WTC11 (cell line): ENCODE data around the gene STK32B. TPM values are rescaled to one million over a fixed set of nuclear protein-coding genes. Genes with fewer than 3 reads are reported as not detected.

ENCODE experiments used
- ATAC-seq: fragments of 200-7000 bp; cut with Tn5 transposase; 2 replicates; pipeline ENCODE4 v1.10.0; 2021; ENCODE audit warnings: mild to moderate bottlenecking, moderate library complexity
- CTCF ChIA-PET: fragments of 300-600 bp; sonication (Branson Sonifier 250); formaldehyde crosslinking; loops from one replicate; lab custom pipeline; 2021; ENCODE audit warnings: antibody characterized with exemption; lab: Charles Lee
- POLR2A ChIA-PET: fragments of 350-600 bp; sonication (Branson Sonifier 250); formaldehyde crosslinking; loops from one replicate; lab custom pipeline; 2021; ENCODE audit warnings: antibody characterized with exemption; lab: Charles Lee
- DNase-seq: peaks from one replicate; pipeline ENCODE4 v3.0.0; 2021; ENCODE audit warnings: low spot score
- H3K27ac Mint-ChIP-seq: 2 replicates; pipeline ENCODE4 v1.8.0; 2021; ENCODE audit warnings: mixed read lengths
- H3K27me3 Mint-ChIP-seq: 2 replicates; pipeline ENCODE4 v1.8.0; 2021; ENCODE audit warnings: low read depth, mild to moderate bottlenecking, moderate library complexity, mixed read lengths
- H3K36me3 Mint-ChIP-seq: 2 replicates; pipeline ENCODE4 v1.8.0; 2021; ENCODE audit warnings: mixed read lengths
- H3K4me1 Mint-ChIP-seq: 2 replicates; pipeline ENCODE4 v1.8.0; 2022; ENCODE audit warnings: mixed read lengths
- H3K4me3 Mint-ChIP-seq: 2 replicates; pipeline ENCODE4 v1.8.0; 2021; ENCODE audit warnings: mild to moderate bottlenecking, moderate library complexity, mixed read lengths
- H3K9me3 Mint-ChIP-seq: 2 replicates; pipeline ENCODE4 v1.8.0; 2021; ENCODE audit warnings: mixed read lengths
- ATF6 ChIP-seq: sonication (generic); formaldehyde crosslinking; IDR thresholded peaks from 2 replicates; pipeline ENCODE4 v1.8.1; 2023; ENCODE audit warnings: mild to moderate bottlenecking, missing genetic modification reagents
- CREM ChIP-seq: sonication (generic); formaldehyde crosslinking; IDR thresholded peaks from 2 replicates; pipeline ENCODE4 v1.8.1; 2022; ENCODE audit warnings: mild to moderate bottlenecking, missing genetic modification reagents, moderate library complexity
- ETV6 ChIP-seq: sonication (generic); formaldehyde crosslinking; IDR thresholded peaks from 2 replicates; pipeline ENCODE4 v1.8.1; 2022; ENCODE audit warnings: mild to moderate bottlenecking, missing genetic modification reagents
- FOXP1 ChIP-seq: sonication (generic); formaldehyde crosslinking; IDR thresholded peaks from 2 replicates; pipeline ENCODE4 v1.8.0; 2022; ENCODE audit warnings: missing genetic modification reagents, mild to moderate bottlenecking, moderate library complexity, borderline replicate concordance
- IRF2 ChIP-seq: sonication (generic); formaldehyde crosslinking; IDR thresholded peaks from 2 replicates; pipeline ENCODE4 v1.8.0; 2022; ENCODE audit warnings: low read depth, missing genetic modification reagents, borderline replicate concordance
- NFATC4 ChIP-seq: fragments of 250-450 bp; sonication (Bioruptor Pico); IDR thresholded peaks from 2 replicates; pipeline ENCODE4 v1.9.0; 2021; ENCODE audit warnings: mild to moderate bottlenecking
- NFYB ChIP-seq: sonication (generic); formaldehyde crosslinking; conservative IDR thresholded peaks from 2 replicates; pipeline ENCODE4 v1.8.0; 2022; ENCODE audit warnings: low read depth, missing genetic modification reagents
- OVOL2 ChIP-seq: fragments of 250-450 bp; sonication (Bioruptor Pico); IDR thresholded peaks from 2 replicates; pipeline ENCODE4 v1.9.0; 2021; ENCODE audit warnings: mild to moderate bottlenecking, borderline replicate concordance
- PREB ChIP-seq: sonication (generic); formaldehyde crosslinking; IDR thresholded peaks from 2 replicates; pipeline ENCODE4 v1.8.1; 2022; ENCODE audit warnings: mild to moderate bottlenecking, missing genetic modification reagents, moderate library complexity, borderline replicate concordance
- SMAD3 ChIP-seq: sonication (generic); formaldehyde crosslinking; IDR thresholded peaks from 2 replicates; pipeline ENCODE4 v1.8.0; 2022; ENCODE audit warnings: missing genetic modification reagents, mild to moderate bottlenecking, borderline replicate concordance
- SMAD4 ChIP-seq: sonication (generic); formaldehyde crosslinking; IDR thresholded peaks from 2 replicates; pipeline ENCODE4 v1.8.0; 2022; ENCODE audit warnings: mild to moderate bottlenecking, missing genetic modification reagents
- TP53 ChIP-seq: sonication (generic); formaldehyde crosslinking; IDR thresholded peaks from 2 replicates; pipeline ENCODE4 v1.8.1; 2023; ENCODE audit warnings: mild to moderate bottlenecking, missing genetic modification reagents
- ZNF121 ChIP-seq: sonication (generic); formaldehyde crosslinking; IDR thresholded peaks from 2 replicates; pipeline ENCODE4 v1.8.0; 2023; ENCODE audit warnings: missing genetic modification reagents
- ZNF281 ChIP-seq: sonication (generic); formaldehyde crosslinking; IDR thresholded peaks from 2 replicates; pipeline ENCODE4 v1.8.0; 2023; ENCODE audit warnings: mild to moderate bottlenecking, missing genetic modification reagents
- ZNF532 ChIP-seq: fragments of 250-450 bp; sonication (Bioruptor Pico); IDR thresholded peaks from 2 replicates; pipeline ENCODE4 v1.9.0; 2021; ENCODE audit warnings: mild to moderate bottlenecking, borderline replicate concordance
- total RNA-seq: library from RNA; stranded (reverse); gene quantifications from 3 replicates; pipeline ENCODE4 v1.2.3, GENCODE V29; 2021

The STK32B gene
- total RNA-seq, 1 experiment from 2014 or later, result 1.9 TPM

- no peak for TF ChIP-seq ZNF532
- no peak for TF ChIP-seq IRF2
- no peak for TF ChIP-seq NFATC4 (CRISPR knock-in tag)
Observed at GRCh38 chr4:5086535-5086934, 35.3 kb downstream of the STK32B start (continued).

GRCh38 chr4:5096261-5096660 is 45.0 kb downstream of the STK32B start:
- no peak overlapping the region for H3K27ac Mint-ChIP-seq
- POLR2A ChIA-PET, result no interaction called here
- H3K9me3 Mint-ChIP-seq, result peaks cover 18% of the 10 kb centered on the region
- CTCF ChIA-PET, result no interaction called here
- no peak for DNase-seq
- peaks cover 8% of the 10 kb centered on the region for H3K36me3 Mint-ChIP-seq
- H3K4me1 Mint-ChIP-seq, result peaks cover 6% of the 10 kb centered on the region
- no peak for TF ChIP-seq ZNF281 (CRISPR knock-in tag)
- TF ChIP-seq, all 79 proteins: peak for 0
- Mint-ChIP-seq H3K4me3 (no peak overlapping the region), H3K27me3 (peaks cover 12% of the 10 kb centered on the region)
- ATAC-seq, result no peak

GRCh38 chr4:5098176-5098575 is 46.9 kb downstream of the STK32B start:
- Mint-ChIP-seq H3K27ac (no peak overlapping the region), H3K36me3 (peaks cover 8% of the 10 kb centered on the region), H3K4me3 (no peak overlapping the region), H3K4me1 (peaks cover 6% of the 10 kb centered on the region), H3K9me3 (peaks cover 18% of the 10 kb centered on the region)
- ATAC-seq (no peak), DNase-seq (no peak)
- ChIA-PET CTCF (no interaction called here), POLR2A (no interaction called here)
- TF ChIP-seq NFYB (CRISPR knock-in tag), result no peak
- no peak for TF ChIP-seq ATF6 (CRISPR knock-in tag)
- no peak for TF ChIP-seq OVOL2
- no peak for TF ChIP-seq FOXP1 (CRISPR knock-in tag)
- no peak for TF ChIP-seq ETV6 (CRISPR knock-in tag)
- no peak for TF ChIP-seq SMAD4
- no peak for TF ChIP-seq SMAD3 (CRISPR knock-in tag)
- no peak for TF ChIP-seq PREB (CRISPR knock-in tag)
- TF ChIP-seq ZNF121, result no peak
- TF ChIP-seq TP53 (CRISPR knock-in tag), result no peak
- TF ChIP-seq CREM (CRISPR knock-in tag), result no peak
- TF ChIP-seq, all 79 proteins: peak for 0
- peaks cover 12% of the 10 kb centered on the region for H3K27me3 Mint-ChIP-seq
